ENCODE results near the gene VKORC1L1. TPM values are rescaled to one million over a fixed set of nuclear protein-coding genes. Genes with fewer than 3 reads are reported as not detected.
A peak's percentile ranks its signal among the peaks of the same experiment; 100 is the strongest.
"Not testable (repeated sequence)": the region's sequence is repeated elsewhere in the genome, so short reads cannot be mapped to it uniquely, and the experiment has no call there.

The VKORC1L1 gene
- total RNA-seq, 1 experiment from 2014 or later = 28.5 TPM

DNA sequence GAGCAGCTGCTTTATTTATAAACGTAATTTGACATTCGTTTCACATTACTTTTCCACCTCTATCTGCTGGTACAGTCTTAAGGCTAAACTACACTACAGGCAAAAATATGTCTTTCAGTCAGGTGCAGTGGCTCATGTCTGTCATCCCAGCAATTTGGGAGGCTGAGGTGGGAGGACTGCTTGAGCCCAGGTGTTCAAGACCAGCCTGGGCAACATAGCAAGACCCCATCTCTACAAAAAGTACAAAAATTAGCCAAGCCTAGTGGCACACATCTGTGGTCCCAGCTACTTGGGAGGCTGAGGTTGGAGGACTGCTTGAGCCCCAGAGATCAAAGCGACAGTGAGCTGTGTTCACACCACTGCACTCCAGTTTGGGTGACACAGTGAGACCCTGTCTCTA, 91.8 kb downstream of the VKORC1L1 start:
- H3K36me3 Mint-ChIP-seq = peaks cover 70% of the 10 kb centered on the region

DNA sequence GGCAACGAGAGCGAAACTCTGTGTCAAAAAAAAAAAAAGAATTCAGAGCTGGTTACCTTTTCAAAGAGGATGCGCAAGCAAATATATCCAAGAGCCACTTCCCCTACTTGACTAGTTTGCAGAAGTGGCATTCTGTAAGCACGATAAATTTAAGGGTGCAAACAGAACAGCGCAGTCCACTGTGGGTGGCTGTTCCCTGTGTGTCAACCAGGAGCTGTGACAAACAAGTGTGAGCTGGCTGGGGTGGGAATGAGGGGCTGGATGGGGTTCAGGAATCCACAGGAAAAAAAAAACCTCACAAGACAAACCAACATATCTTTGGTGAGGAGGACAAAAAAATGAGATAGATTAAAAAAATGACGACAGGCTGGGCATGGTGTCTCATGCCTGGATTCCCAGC, 93.3 kb downstream of the VKORC1L1 start:
- no peaks in the 10 kb centered on the region for H3K27me3 Mint-ChIP-seq (ENCODE audit: low read depth)
- CTCF ChIA-PET = interaction anchor here (0.6 kb wide), 1 partner anchor 234 kb away, joined by 3 read pairs; no protein-coding TSS in a partner anchor
- TF ChIP-seq ZNF263 (CRISPR knock-in tag; IDR thresholded peaks at IDR 0.05; ENCODE audit: low read depth) = no peak
- TF ChIP-seq SMAD3 (CRISPR knock-in tag; IDR thresholded peaks at IDR 0.05; ENCODE audit: borderline replicate concordance) = no peak
- TF ChIP-seq JAZF1 (CRISPR knock-in tag; IDR thresholded peaks at IDR 0.05) = no peak
- no peak for TF ChIP-seq TEAD4 (CRISPR knock-in tag; IDR thresholded peaks at IDR 0.05)
- no peak for TF ChIP-seq KAT7 (CRISPR knock-in tag; IDR thresholded peaks at IDR 0.05; ENCODE audit: borderline replicate concordance)
- TF ChIP-seq, protein P1, sequence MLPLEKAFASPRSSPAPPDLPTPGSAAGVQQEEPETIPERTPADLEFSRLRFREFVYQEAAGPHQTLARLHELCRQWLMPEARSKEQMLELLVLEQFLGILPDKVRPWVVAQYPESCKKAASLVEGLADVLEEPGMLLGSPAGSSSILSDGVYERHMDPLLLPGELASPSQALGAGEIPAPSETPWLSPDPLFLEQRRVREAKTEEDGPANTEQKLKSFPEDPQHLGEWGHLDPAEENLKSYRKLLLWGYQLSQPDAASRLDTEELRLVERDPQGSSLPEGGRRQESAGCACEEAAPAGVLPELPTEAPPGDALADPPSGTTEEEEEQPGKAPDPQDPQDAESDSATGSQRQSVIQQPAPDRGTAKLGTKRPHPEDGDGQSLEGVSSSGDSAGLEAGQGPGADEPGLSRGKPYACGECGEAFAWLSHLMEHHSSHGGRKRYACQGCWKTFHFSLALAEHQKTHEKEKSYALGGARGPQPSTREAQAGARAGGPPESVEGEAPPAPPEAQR (CRISPR knock-in tag; IDR thresholded peaks at IDR 0.05) = no peak
- TF ChIP-seq, protein P2, sequence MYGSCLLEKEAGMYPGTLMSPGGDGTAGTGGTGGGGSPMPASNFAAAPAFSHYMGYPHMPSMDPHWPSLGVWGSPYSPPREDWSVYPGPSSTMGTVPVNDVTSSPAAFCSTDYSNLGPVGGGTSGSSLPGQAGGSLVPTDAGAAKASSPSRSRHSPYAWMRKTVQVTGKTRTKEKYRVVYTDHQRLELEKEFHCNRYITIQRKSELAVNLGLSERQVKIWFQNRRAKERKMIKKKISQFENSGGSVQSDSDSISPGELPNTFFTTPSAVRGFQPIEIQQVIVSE (CRISPR knock-in tag; IDR thresholded peaks at IDR 0.05; ENCODE audit: borderline replicate concordance) = no peak
- no peak for ATAC-seq
- DNase-seq (ENCODE audit: low spot score) = no peak
- no peak overlapping the region for H3K4me3 Mint-ChIP-seq
- H3K9me3 Mint-ChIP-seq = no peaks in the 10 kb centered on the region
- peaks cover 71% of the 10 kb centered on the region for H3K36me3 Mint-ChIP-seq
- H3K4me1 Mint-ChIP-seq = no peaks in the 10 kb centered on the region
- no peak overlapping the region for H3K27ac Mint-ChIP-seq
- POLR2A ChIA-PET = interaction anchor here (0.7 kb wide), 1 partner anchor 48 kb away, joined by 4 read pairs; no protein-coding TSS in a partner anchor

More for the DNA sequence above, 91.8 kb downstream of the VKORC1L1 start:
- H3K27me3 Mint-ChIP-seq (ENCODE audit: low read depth); H3K4me1 Mint-ChIP-seq; POLR2A ChIA-PET; DNase-seq (ENCODE audit: low spot score); H3K9me3 Mint-ChIP-seq; ATAC-seq; H3K4me3 Mint-ChIP-seq; H3K27ac Mint-ChIP-seq: not testable (repeated sequence)
- peak; percentile 70; the same call in 1 of the 2 replicates for TF ChIP-seq ZNF121 (CRISPR knock-in tag; IDR thresholded peaks at IDR 0.05)
- CTCF ChIA-PET = interaction anchor here (0.6 kb wide), 1 partner anchor 116 kb away, joined by 3 read pairs; no protein-coding TSS in a partner anchor

DNA sequence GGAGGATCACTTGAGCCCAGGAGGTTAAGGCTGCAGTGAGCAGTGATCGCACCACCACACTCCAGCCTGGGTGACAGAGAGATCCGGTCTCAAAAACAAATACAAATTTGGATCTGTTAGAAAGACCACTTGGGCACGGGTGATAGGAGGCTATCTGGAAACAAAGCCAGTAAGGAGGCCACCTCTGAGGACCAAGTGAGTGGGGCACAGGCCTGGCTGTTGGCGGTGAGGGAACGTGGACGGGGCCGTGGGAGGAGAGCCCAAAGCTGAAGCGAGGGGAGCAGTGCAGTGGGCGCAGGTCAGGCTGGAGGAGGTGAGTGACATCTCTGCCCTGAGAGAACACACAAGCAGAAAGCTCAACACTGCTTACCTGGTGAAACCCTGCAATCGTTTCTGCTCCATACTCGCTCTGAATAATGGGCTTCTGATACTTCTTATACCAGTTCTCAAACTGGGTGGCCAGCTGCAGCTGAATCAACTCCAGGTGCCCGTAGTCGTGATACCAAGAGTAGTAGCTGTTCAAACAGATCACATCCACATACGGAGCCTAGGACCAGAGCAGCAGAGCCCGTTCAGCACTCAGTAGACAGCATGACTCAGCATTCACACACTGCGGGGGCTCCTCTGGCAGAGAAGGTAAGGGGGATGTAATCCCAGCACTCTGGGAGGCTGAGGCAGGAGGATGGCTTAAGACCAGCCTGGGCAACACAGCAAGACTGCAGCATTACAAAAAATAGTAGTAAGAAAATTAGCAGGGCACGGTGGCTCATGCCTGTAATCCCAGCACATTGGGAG, 94.7 kb downstream of the VKORC1L1 start:
- DNase-seq (ENCODE audit: low spot score) = no peak
- TF ChIP-seq TEAD4 (CRISPR knock-in tag; IDR thresholded peaks at IDR 0.05) (no peak), SP1 (CRISPR knock-in tag; conservative IDR thresholded peaks at IDR 0.05) (no peak), ATF1 (CRISPR knock-in tag; IDR thresholded peaks at IDR 0.05) (no peak), NFYB (CRISPR knock-in tag; conservative IDR thresholded peaks at IDR 0.05; ENCODE audit: low read depth) (no peak), NFE2L1 (CRISPR knock-in tag; IDR thresholded peaks at IDR 0.05) (no peak), ZNF396 (CRISPR knock-in tag; IDR thresholded peaks at IDR 0.05; ENCODE audit: borderline replicate concordance) (no peak), ESRRA (CRISPR knock-in tag; IDR thresholded peaks at IDR 0.05; ENCODE audit: borderline replicate concordance) (no peak), ZNF671 (CRISPR knock-in tag; IDR thresholded peaks at IDR 0.05) (no peak), ELF4 (CRISPR knock-in tag; IDR thresholded peaks at IDR 0.05; ENCODE audit: low read depth) (no peak), ETV6 (CRISPR knock-in tag; IDR thresholded peaks at IDR 0.05) (no peak), OVOL2 (CRISPR knock-in tag; IDR thresholded peaks at IDR 0.05; ENCODE audit: borderline replicate concordance) (no peak), ZNF416 (CRISPR knock-in tag; IDR thresholded peaks at IDR 0.05) (no peak)
- TF ChIP-seq, protein P3, sequence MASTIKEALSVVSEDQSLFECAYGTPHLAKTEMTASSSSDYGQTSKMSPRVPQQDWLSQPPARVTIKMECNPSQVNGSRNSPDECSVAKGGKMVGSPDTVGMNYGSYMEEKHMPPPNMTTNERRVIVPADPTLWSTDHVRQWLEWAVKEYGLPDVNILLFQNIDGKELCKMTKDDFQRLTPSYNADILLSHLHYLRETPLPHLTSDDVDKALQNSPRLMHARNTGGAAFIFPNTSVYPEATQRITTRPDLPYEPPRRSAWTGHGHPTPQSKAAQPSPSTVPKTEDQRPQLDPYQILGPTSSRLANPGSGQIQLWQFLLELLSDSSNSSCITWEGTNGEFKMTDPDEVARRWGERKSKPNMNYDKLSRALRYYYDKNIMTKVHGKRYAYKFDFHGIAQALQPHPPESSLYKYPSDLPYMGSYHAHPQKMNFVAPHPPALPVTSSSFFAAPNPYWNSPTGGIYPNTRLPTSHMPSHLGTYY (CRISPR knock-in tag; IDR thresholded peaks at IDR 0.05) = no peak
- TF ChIP-seq, protein P4, sequence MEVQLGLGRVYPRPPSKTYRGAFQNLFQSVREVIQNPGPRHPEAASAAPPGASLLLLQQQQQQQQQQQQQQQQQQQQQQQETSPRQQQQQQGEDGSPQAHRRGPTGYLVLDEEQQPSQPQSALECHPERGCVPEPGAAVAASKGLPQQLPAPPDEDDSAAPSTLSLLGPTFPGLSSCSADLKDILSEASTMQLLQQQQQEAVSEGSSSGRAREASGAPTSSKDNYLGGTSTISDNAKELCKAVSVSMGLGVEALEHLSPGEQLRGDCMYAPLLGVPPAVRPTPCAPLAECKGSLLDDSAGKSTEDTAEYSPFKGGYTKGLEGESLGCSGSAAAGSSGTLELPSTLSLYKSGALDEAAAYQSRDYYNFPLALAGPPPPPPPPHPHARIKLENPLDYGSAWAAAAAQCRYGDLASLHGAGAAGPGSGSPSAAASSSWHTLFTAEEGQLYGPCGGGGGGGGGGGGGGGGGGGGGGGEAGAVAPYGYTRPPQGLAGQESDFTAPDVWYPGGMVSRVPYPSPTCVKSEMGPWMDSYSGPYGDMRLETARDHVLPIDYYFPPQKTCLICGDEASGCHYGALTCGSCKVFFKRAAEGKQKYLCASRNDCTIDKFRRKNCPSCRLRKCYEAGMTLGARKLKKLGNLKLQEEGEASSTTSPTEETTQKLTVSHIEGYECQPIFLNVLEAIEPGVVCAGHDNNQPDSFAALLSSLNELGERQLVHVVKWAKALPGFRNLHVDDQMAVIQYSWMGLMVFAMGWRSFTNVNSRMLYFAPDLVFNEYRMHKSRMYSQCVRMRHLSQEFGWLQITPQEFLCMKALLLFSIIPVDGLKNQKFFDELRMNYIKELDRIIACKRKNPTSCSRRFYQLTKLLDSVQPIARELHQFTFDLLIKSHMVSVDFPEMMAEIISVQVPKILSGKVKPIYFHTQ (CRISPR knock-in tag; IDR thresholded peaks at IDR 0.05) = no peak
- TF ChIP-seq, protein P5, sequence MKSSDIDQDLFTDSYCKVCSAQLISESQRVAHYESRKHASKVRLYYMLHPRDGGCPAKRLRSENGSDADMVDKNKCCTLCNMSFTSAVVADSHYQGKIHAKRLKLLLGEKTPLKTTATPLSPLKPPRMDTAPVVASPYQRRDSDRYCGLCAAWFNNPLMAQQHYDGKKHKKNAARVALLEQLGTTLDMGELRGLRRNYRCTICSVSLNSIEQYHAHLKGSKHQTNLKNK (CRISPR knock-in tag; IDR thresholded peaks at IDR 0.05) = no peak
- TF ChIP-seq, protein P2 (CRISPR knock-in tag; IDR thresholded peaks at IDR 0.05; ENCODE audit: borderline replicate concordance) = no peak
- TF ChIP-seq, protein P6, sequence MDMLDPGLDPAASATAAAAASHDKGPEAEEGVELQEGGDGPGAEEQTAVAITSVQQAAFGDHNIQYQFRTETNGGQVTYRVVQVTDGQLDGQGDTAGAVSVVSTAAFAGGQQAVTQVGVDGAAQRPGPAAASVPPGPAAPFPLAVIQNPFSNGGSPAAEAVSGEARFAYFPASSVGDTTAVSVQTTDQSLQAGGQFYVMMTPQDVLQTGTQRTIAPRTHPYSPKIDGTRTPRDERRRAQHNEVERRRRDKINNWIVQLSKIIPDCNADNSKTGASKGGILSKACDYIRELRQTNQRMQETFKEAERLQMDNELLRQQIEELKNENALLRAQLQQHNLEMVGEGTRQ (CRISPR knock-in tag; IDR thresholded peaks at IDR 0.05) = no peak

More for the DNA sequence above, 94.7 kb downstream of the VKORC1L1 start:
- ChIA-PET CTCF (interaction anchor here (1.0 kb wide), 1 partner anchor 46 kb away, joined by 3 read pairs; no protein-coding TSS in a partner anchor), POLR2A (no interaction called here)
- Mint-ChIP-seq H3K4me3 (no peak overlapping the region), H3K9me3 (no peaks in the 10 kb centered on the region), H3K27me3 (ENCODE audit: low read depth) (no peaks in the 10 kb centered on the region), H3K36me3 (peaks cover 77% of the 10 kb centered on the region), H3K27ac (no peak overlapping the region), H3K4me1 (no peaks in the 10 kb centered on the region)
- ATAC-seq = no peak

Measured in WTC11 (cell line).